ELR (cell line): ENCODE data around the gene ARL16.
A peak's percentile ranks its signal among the peaks of the same experiment; 100 is the strongest.

Source experiments
- DNase-seq: peaks from one replicate; pipeline ENCODE4 v3.0.0-alpha.2; 2015; ENCODE audit warnings: low read depth

ARL16 gene

GRCh38 chr17:81644496-81644895 is 39.1 kb downstream of the ARL16 start:
- no peak for DNase-seq

GRCh38 chr17:81641825-81642489 is 41.6 kb downstream of the ARL16 start:
- DNase-seq = peak; percentile 92

- DNase-seq = no peak
Observed at GRCh38 chr17:81640011-81640410, 43.6 kb downstream of the ARL16 start.

GRCh38 chr17:81638683-81639082 is 44.9 kb downstream of the ARL16 start:
- no peak for DNase-seq

- peak; percentile 91 for DNase-seq
Observed at GRCh38 chr17:81636505-81637288, 46.9 kb downstream of the ARL16 start, which contains the start of the genes NPLOC4 and TSPAN10. Gene NPLOC4, minus strand, starts transcription at chr17:81637112. Its CDS starts 182 bp downstream, at chr17:81636930. Gene TSPAN10, plus strand, starts transcription at chr17:81637196. Its CDS starts 5,217 bp downstream, at chr17:81642413.

- peak; percentile 85 for DNase-seq
Observed at GRCh38 chr17:81635973-81636504, 47.6 kb downstream of the ARL16 start.

GRCh38 chr17:81635431-81635830 is 48.2 kb downstream of the ARL16 start:
- DNase-seq = no peak

GRCh38 chr17:81631482-81631881 is 52.1 kb downstream of the ARL16 start:
- no peak for DNase-seq
